Caco-2 (cell line): Measurements from ENCODE around the gene ECE1. TPM values are rescaled to one million over a fixed set of nuclear protein-coding genes. Genes with fewer than 3 reads are reported as not detected.

ENCODE experiments used
- BruUV-seq: library from RNA; stranded (reverse); fragments of 400-500 nt; replicated peaks from 2 replicates; lab custom pipeline; 2021; lab: Mats Ljungman, UMichigan
- CTCF ChIA-PET: fragments of 300-600 bp; sonication (Branson Sonifier 250); formaldehyde crosslinking; loops from one replicate; lab custom pipeline; 2022; ENCODE audit warnings: antibody characterized with exemption; lab: Charles Lee
- POLR2A ChIA-PET: fragments of 300-600 bp; sonication (Branson Sonifier 250); formaldehyde crosslinking; loops from one replicate; lab custom pipeline; 2022; ENCODE audit warnings: antibody characterized with exemption; lab: Charles Lee
- DNase-seq, 2 experiments: peaks; one replicate each; pipeline versions ENCODE4 v3.0.0 to v3.0.0-alpha.2; 2020 to 2022
- H3K27me3 ChIP-seq: replicated peaks from 2 replicates; pipeline ENCODE4 v1.6.0; 2011; ENCODE audit warnings: low read length; ENCODE audit not compliant: control insufficient read depth, insufficient read depth
- H3K36me3 ChIP-seq: 2 replicates; pipeline ENCODE4 v1.5.1; 2011; ENCODE audit warnings: low read length; ENCODE audit not compliant: control insufficient read depth, insufficient read depth
- H3K4me1 ChIP-seq: fragments of 250-450 bp; sonication (Bioruptor Pico); 2 replicates; pipeline ENCODE4 v1.5.1; 2020; ENCODE audit warnings: mild to moderate bottlenecking
- H3K4me3 ChIP-seq: 2 replicates; pipeline ENCODE4 v1.5.1; 2011; ENCODE audit warnings: low read depth, mild to moderate bottlenecking, control low read depth, low read length
- H3K9me3 ChIP-seq: fragments of 250-450 bp; sonication (Bioruptor Pico); 2 replicates; pipeline ENCODE4 v1.5.1; 2020; ENCODE audit warnings: mild to moderate bottlenecking, moderate library complexity
- H3K27ac Mint-ChIP-seq: one replicate; pipeline ENCODE4 v1.8.0; 2022; ENCODE audit warnings: mixed read lengths; ENCODE audit not compliant: unreplicated experiment
- H3K27me3 Mint-ChIP-seq: one replicate; pipeline ENCODE4 v1.8.0; 2022; ENCODE audit warnings: mixed read lengths; ENCODE audit not compliant: insufficient read depth, unreplicated experiment
- H3K36me3 Mint-ChIP-seq: one replicate; pipeline ENCODE4 v1.8.0; 2022; ENCODE audit warnings: mild to moderate bottlenecking, mixed read lengths; ENCODE audit not compliant: insufficient read depth, unreplicated experiment
- H3K4me1 Mint-ChIP-seq: one replicate; pipeline ENCODE4 v1.8.0; 2022; ENCODE audit warnings: low read depth, mixed read lengths; ENCODE audit not compliant: unreplicated experiment
- H3K4me3 Mint-ChIP-seq: one replicate; pipeline ENCODE4 v1.8.0; 2022; ENCODE audit warnings: mild to moderate bottlenecking, moderate library complexity, mixed read lengths; ENCODE audit not compliant: unreplicated experiment
- H3K9me3 Mint-ChIP-seq: one replicate; pipeline ENCODE4 v1.8.0; 2022; ENCODE audit warnings: mixed read lengths; ENCODE audit not compliant: unreplicated experiment
- CTCF ChIP-seq, 2 experiments: fragments of 200-600 bp in 1 of 2; IDR thresholded peaks; 1 replicate in 1 of 2; 2 replicates in 1 of 2; pipeline versions ENCODE4 v1.5.1 to v1.8.0; 2011 to 2022; ENCODE audit warnings: antibody characterized with exemption in 1 of 2, control low read depth in 1 of 2, inconsistent platforms in 1 of 2, low read depth in 1 of 2, low read length in 1 of 2, mild to moderate bottlenecking in 1 of 2, moderate library complexity in 1 of 2; ENCODE audit not compliant: insufficient read depth in 1 of 2, severe bottlenecking in 1 of 2, unreplicated experiment in 1 of 2
- intact Hi-C: fragments of 100-400 bp; cut with micrococcal nuclease; formaldehyde crosslinking; loops from one replicate; pipeline ENCODE4 v1.10.0; 2022; ENCODE audit not compliant: unreplicated experiment
- total RNA-seq: library from RNA; stranded (reverse); gene quantifications from 2 replicates; pipeline ENCODE4 v1.2.3, GENCODE V29; 2022

Gene ECE1
- total RNA-seq, 1 experiment from 2014 or later, result 50.2 TPM

- CTCF ChIA-PET, result no interaction called here
- no peaks in the 10 kb centered on the region for H3K36me3 Mint-ChIP-seq
Measured at GRCh38 chr1:21200767-21201166, 89.5 kb downstream of the ECE1 start.

GRCh38 chr1:21198929-21199328 is 91.3 kb downstream of the ECE1 start:
- no peak overlapping the region for H3K27ac Mint-ChIP-seq
- H3K4me1 Mint-ChIP-seq, result no peaks in the 10 kb centered on the region
- H3K36me3 ChIP-seq, result no peaks in the 10 kb centered on the region
- no peaks in the 10 kb centered on the region for H3K36me3 Mint-ChIP-seq
- no TSS peak for BruUV-seq
- no peak for DNase-seq
- no peaks in the 10 kb centered on the region for H3K9me3 Mint-ChIP-seq
- no peaks in the 10 kb centered on the region for H3K27me3 ChIP-seq
- no peaks in the 10 kb centered on the region for H3K4me1 ChIP-seq
- CTCF ChIA-PET, result no interaction called here
- intact Hi-C loops, result no loop called here
- H3K4me3 Mint-ChIP-seq, result no peak overlapping the region
- TF ChIP-seq CTCF (IDR thresholded peaks at IDR 0.05; ENCODE audit: insufficient read depth in 1 of 2, low read depth in 1 of 2, low read length in 1 of 2, severe bottlenecking in 1 of 2, unreplicated experiment in 1 of 2), result no peak
- no peaks in the 10 kb centered on the region for H3K27me3 Mint-ChIP-seq
- POLR2A ChIA-PET, result no interaction called here
- H3K4me3 ChIP-seq, result no peak overlapping the region
- H3K9me3 ChIP-seq, result no peaks in the 10 kb centered on the region

More at GRCh38 chr1:21200767-21201166, 89.5 kb downstream of the ECE1 start:
- no peak for DNase-seq
- Mint-ChIP-seq H3K4me1 (no peaks in the 10 kb centered on the region), H3K4me3 (no peak overlapping the region), H3K9me3 (no peaks in the 10 kb centered on the region), H3K27me3 (no peaks in the 10 kb centered on the region), H3K27ac (no peak overlapping the region)
- no peaks in the 10 kb centered on the region for H3K9me3 ChIP-seq
- no peak for TF ChIP-seq CTCF (IDR thresholded peaks at IDR 0.05; ENCODE audit: insufficient read depth in 1 of 2, low read depth in 1 of 2, low read length in 1 of 2, severe bottlenecking in 1 of 2, unreplicated experiment in 1 of 2)
- intact Hi-C loops, result no loop called here
- POLR2A ChIA-PET, result no interaction called here
- H3K27me3 ChIP-seq, result no peaks in the 10 kb centered on the region
- no peaks in the 10 kb centered on the region for H3K4me1 ChIP-seq
- no peak overlapping the region for H3K4me3 ChIP-seq
- H3K36me3 ChIP-seq, result no peaks in the 10 kb centered on the region
- BruUV-seq, result no TSS peak

- Mint-ChIP-seq H3K27ac (no peak overlapping the region), H3K9me3 (no peaks in the 10 kb centered on the region), H3K4me1 (no peaks in the 10 kb centered on the region), H3K4me3 (no peak overlapping the region), H3K27me3 (no peaks in the 10 kb centered on the region), H3K36me3 (no peaks in the 10 kb centered on the region)
- no peaks in the 10 kb centered on the region for H3K4me1 ChIP-seq
- no peaks in the 10 kb centered on the region for H3K36me3 ChIP-seq
- intact Hi-C loops, result no loop called here
- DNase-seq, result no peak
- no TSS peak for BruUV-seq
- POLR2A ChIA-PET, result interaction anchor here (0.5 kb wide), 1 partner anchor 18 kb away, joined by 3 read pairs; no protein-coding TSS in a partner anchor
- CTCF ChIA-PET, result interaction anchor here (0.5 to 1.1 kb wide), 2 partner anchors 75 to 496 kb away, joined by 6 to 8 read pairs; no protein-coding TSS in a partner anchor
- no peaks in the 10 kb centered on the region for H3K9me3 ChIP-seq
- no peaks in the 10 kb centered on the region for H3K27me3 ChIP-seq
- no peak overlapping the region for H3K4me3 ChIP-seq
- TF ChIP-seq CTCF (IDR thresholded peaks at IDR 0.05; ENCODE audit: insufficient read depth in 1 of 2, low read depth in 1 of 2, low read length in 1 of 2, severe bottlenecking in 1 of 2, unreplicated experiment in 1 of 2), result no peak
Measured at GRCh38 chr1:21192871-21193270, 97.4 kb downstream of the ECE1 start.
